ENCODE measurements around the gene AFF3.

GRCh38 chr2:99496021-99496420 lies 646.4 kb downstream of the AFF3 start:
- TF ChIP-seq SMC3 (IDR thresholded peaks at IDR 0.05; ENCODE audit: low read depth, low read length) (no peak), POLR2A (IDR thresholded peaks at IDR 0.05; ENCODE audit: low read depth, low read length) (no peak), CTCF (conservative IDR thresholded peaks at IDR 0.05; ENCODE audit: low read depth, low read length) (no peak), RAD21 (IDR thresholded peaks at IDR 0.05; ENCODE audit: low read length) (no peak), RCOR1 (IDR thresholded peaks at IDR 0.05; ENCODE audit: insufficient replicate concordance, low read length) (no peak), CHD1 (IDR thresholded peaks at IDR 0.05; ENCODE audit: low read depth, low read length) (no peak), FOS (IDR thresholded peaks at IDR 0.05; ENCODE audit: low read depth, low read length) (no peak), MAZ (IDR thresholded peaks at IDR 0.05; ENCODE audit: borderline replicate concordance, low read depth, low read length) (no peak), BHLHE40 (IDR thresholded peaks at IDR 0.05; ENCODE audit: low read depth, low read length) (no peak), USF2 (IDR thresholded peaks at IDR 0.05; ENCODE audit: low read depth, low read length) (no peak), CEBPB (IDR thresholded peaks at IDR 0.05; ENCODE audit: low read depth, low read length) (no peak), MXI1 (IDR thresholded peaks at IDR 0.05; ENCODE audit: borderline replicate concordance, low read depth, low read length) (no peak), ELK1 (IDR thresholded peaks at IDR 0.05; ENCODE audit: borderline replicate concordance, low read depth, low read length) (no peak)

Data from IMR-90 (cell line).